Dermis microvascular lymphatic vessel endothelial cell (primary cell): ENCODE results near the gene GNAS-AS1. TPM values are rescaled to one million over a fixed set of nuclear protein-coding genes. Genes with fewer than 3 reads are reported as not detected.

Experiments
- DNase-seq, 2 donors: peaks; one replicate each; pipeline versions ENCODE4 v3.0.0 to v3.0.0-alpha.2; 2010; ENCODE audit warnings: low read depth in 2 of 2
- total RNA-seq: library from RNA; depleted of rRNA; stranded (reverse); fragments of >200 nt; gene quantifications from 2 replicates; pipeline ENCODE4 v1.2.1, GENCODE V29; 2014

Gene GNAS-AS1
- total RNA-seq, 1 donor from 2014 or later: under 0.01 TPM

DNA sequence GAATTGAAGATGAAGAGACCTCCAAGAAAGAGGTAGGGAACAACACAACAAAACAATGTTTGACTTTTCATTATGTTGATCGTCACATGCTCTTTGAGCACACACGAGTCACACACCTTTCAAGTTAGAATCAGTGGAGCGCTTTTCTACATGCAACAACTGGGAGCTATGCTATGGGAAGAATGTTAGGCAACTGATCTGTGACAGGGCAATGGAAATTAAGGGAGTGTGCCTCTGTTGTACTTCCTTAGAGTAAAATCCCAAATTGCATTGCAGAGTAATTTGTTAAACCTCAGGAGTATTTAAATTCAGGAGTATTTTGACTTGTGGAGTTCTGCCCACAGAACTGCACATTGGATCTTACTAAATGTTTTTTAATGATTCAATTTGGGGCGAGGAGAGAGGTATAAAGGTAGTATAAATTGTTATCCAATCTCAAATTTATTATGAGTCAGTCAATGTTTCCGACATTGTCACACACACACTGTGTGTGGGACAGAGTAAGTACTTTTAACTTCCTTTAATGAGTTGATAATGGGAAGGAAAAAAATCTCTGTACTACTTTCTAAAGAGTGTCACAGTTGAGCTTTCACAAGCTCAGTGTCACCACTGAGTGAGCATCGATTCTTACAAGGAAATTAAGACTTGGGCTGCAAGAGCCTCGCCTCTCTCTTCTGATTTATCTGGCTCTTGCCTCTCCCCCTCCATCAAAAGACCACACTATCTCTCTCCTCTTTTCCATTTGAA lies 12.5 kb upstream of the GNAS-AS1 start:
- DNase-seq: no peak

- DNase-seq: no peak
Observed at GRCh38 chr20:58855506-58856389, 5.0 kb upstream of the GNAS-AS1 start.

DNA sequence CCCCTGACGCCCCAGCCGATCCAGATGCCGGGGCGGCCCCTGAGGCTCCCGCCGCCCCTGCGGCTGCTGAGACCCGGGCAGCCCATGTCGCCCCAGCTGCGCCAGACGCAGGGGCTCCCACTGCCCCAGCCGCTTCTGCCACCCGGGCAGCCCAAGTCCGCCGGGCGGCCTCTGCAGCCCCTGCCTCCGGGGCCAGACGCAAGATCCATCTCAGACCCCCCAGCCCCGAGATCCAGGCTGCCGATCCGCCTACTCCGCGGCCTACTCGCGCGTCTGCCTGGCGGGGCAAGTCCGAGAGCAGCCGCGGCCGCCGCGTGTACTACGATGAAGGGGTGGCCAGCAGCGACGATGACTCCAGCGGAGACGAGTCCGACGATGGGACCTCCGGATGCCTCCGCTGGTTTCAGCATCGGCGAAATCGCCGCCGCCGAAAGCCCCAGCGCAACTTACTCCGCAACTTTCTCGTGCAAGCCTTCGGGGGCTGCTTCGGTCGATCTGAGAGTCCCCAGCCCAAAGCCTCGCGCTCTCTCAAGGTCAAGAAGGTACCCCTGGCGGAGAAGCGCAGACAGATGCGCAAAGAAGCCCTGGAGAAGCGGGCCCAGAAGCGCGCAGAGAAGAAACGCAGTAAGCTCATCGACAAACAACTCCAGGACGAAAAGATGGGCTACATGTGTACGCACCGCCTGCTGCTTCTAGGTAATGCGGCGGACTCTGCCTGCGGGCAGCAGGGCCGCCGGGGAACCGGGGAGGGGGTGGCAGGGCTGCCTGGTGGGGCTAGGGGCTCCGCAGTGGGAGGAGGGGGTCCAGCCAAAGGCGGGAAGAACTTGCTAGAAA lies 4.2 kb upstream of the GNAS-AS1 start:
- no peak for DNase-seq

GRCh38 chr20:58853976-58854637 lies 3.4 kb upstream of the GNAS-AS1 start:
- DNase-seq: no peak

- no peak for DNase-seq
Observed at GRCh38 chr20:58853466-58853865, 2.8 kb upstream of the GNAS-AS1 start.

DNA sequence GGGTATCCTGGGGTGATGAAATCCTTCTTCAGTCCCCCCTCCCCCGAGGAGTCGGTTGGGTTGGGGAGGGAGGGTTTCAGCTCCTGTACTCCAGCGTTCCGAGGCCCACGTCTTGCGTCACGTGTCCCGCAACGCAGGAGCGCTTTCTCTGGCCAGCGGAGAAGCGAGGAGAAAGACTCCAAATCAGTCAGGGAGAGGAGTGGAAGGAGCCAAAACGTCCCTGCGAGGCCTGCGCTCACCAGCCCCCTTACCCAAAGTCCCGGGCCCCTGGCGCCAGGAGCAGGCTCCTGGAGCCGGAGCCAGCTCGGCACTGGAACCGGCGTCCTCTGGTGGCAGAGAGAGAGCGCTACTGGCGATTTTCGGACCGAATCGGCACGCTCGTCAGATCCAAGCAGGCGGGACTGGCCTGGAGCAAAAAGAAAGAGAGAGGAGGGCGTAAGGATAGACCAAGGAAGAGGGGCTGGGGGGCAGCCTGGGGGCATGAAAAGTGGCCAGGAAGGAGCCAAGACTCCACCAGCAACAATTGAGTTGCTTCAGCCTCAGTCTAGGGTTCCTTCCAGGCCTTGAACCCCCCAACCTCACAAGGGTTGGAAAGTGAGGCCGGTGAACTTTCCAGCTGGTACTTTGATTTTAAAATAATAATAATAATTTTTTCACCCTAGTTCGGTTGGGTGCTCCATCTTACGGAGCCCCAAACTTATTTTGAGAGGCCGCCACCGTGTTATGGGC lies 2.0 kb upstream of the GNAS-AS1 start, which contains the start of gene GNAS:
Gene GNAS (plus strand): TSS at position 174 of the 729 bp plus-strand sequence.
- DNase-seq: peak; percentile 30 to 56

GRCh38 chr20:58851969-58852458 lies 1.3 kb upstream of the GNAS-AS1 start:
- no peak for DNase-seq

- no peak for DNase-seq
Observed at GRCh38 chr20:58851221-58851968, 693 bp upstream of the GNAS-AS1 start.

GRCh38 chr20:58847463-58847862 lies 3.2 kb downstream of the GNAS-AS1 start:
- DNase-seq: no peak

- no peak for DNase-seq
Observed at GRCh38 chr20:58845706-58846105, 5.0 kb downstream of the GNAS-AS1 start.

GRCh38 chr20:58843128-58843556 lies 7.6 kb downstream of the GNAS-AS1 start:
- DNase-seq: no peak

GRCh38 chr20:58842276-58842675 lies 8.4 kb downstream of the GNAS-AS1 start:
- no peak for DNase-seq

- no peak for DNase-seq
Observed at GRCh38 chr20:58841539-58842264, 9.0 kb downstream of the GNAS-AS1 start.

- DNase-seq: no peak
Observed at GRCh38 chr20:58840816-58841538, 9.7 kb downstream of the GNAS-AS1 start.

GRCh38 chr20:58839991-58840747 lies 10.5 kb downstream of the GNAS-AS1 start:
- DNase-seq: no peak

DNA sequence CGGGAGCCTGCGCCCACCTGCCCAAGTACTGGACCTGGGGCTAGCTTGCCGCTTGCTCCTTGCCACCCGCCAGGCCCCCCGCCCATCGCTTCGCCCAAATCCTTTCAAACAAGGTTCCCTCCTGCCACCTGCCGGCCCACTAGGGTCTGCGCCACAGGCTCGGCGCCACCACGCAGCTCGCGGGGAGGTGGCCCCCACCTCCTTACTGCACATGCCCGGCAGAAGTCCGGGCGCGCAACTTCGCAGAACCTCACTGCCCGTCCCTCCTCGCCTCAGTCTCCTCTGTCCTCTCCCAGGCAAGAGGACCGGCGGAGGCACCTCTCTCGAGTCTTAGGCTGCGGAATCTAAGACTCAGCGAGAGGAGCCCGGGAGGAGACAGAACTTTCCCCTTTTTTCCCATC lies 11.2 kb downstream of the GNAS-AS1 start:
- DNase-seq: peak; percentile 5 to 41

- DNase-seq: no peak
Observed at GRCh38 chr20:58838174-58838573, 12.5 kb downstream of the GNAS-AS1 start.
